OCI-LY1 (cell line): Measurements from ENCODE around the gene ACVR1B.
A peak's percentile ranks its signal among the peaks of the same experiment; 100 is the strongest.

Experiments used
- H2AFZ ChIP-seq: fragments of 200-600 bp; sonication (generic), shearing (Covaris generic); 2 replicates; pipeline ENCODE4 v1.6.0; 2014; ENCODE audit warnings: antibody characterized with exemption, mild to moderate bottlenecking, low read length
- H3F3A ChIP-seq: fragments of 200-600 bp; sonication (generic), shearing (Covaris generic); 2 replicates; pipeline ENCODE4 v1.6.0; 2014; ENCODE audit warnings: mild to moderate bottlenecking, antibody characterized with exemption, low read length, moderate library complexity; ENCODE audit not compliant: insufficient read depth
- H3K27ac ChIP-seq: fragments of 200-600 bp; sonication (generic); 2 replicates; pipeline ENCODE4 v1.5.1; 2014; ENCODE audit warnings: low read length, mixed run types, mild to moderate bottlenecking, low read depth; ENCODE audit not compliant: poor library complexity, severe bottlenecking
- H3K27me3 ChIP-seq: fragments of 200-600 bp; sonication (generic); 2 replicates; pipeline ENCODE4 v1.6.0; 2014; ENCODE audit warnings: antibody characterized with exemption, mild to moderate bottlenecking, low read length, moderate library complexity; ENCODE audit not compliant: insufficient read depth
- H3K36me3 ChIP-seq: fragments of 200-600 bp; sonication (generic); 2 replicates; pipeline ENCODE4 v1.6.1; 2014; ENCODE audit warnings: mild to moderate bottlenecking, antibody characterized with exemption, low read length, moderate library complexity, mixed read lengths; ENCODE audit not compliant: insufficient read depth
- H3K4me1 ChIP-seq: fragments of 200-600 bp; sonication (generic); 2 replicates; pipeline ENCODE4 v1.5.1; 2014; ENCODE audit warnings: mild to moderate bottlenecking, low read length, moderate library complexity; ENCODE audit not compliant: insufficient read depth, severe bottlenecking
- H3K4me2 ChIP-seq: fragments of 200-600 bp; sonication (generic), shearing (Covaris generic); 2 replicates; pipeline ENCODE4 v1.6.1; 2014; ENCODE audit warnings: low read length
- H3K4me3 ChIP-seq: fragments of 200-600 bp; sonication (generic); 2 replicates; pipeline ENCODE4 v1.5.1; 2014; ENCODE audit warnings: low read length, low read depth, mild to moderate bottlenecking, mixed read lengths; ENCODE audit not compliant: poor library complexity, severe bottlenecking
- H3K79me2 ChIP-seq: fragments of 200-600 bp; shearing (Covaris generic); 2 replicates; pipeline ENCODE4 v1.6.1; 2016; ENCODE audit warnings: mixed run types, low read length, mixed read lengths; ENCODE audit not compliant: insufficient read depth
- H3K9ac ChIP-seq: fragments of 200-600 bp; sonication (generic), shearing (Covaris generic); 2 replicates; pipeline ENCODE4 v1.6.1; 2014; ENCODE audit warnings: mild to moderate bottlenecking, low read length, mixed read lengths
- H3K9me2 ChIP-seq: fragments of 200-600 bp; sonication (generic), shearing (Covaris generic); 2 replicates; pipeline ENCODE4 v1.6.1; 2014; ENCODE audit warnings: low read depth, mild to moderate bottlenecking, low read length, mixed read lengths
- H3K9me3 ChIP-seq: fragments of 200-600 bp; shearing (Covaris generic); 2 replicates; pipeline ENCODE4 v1.6.1; 2014; ENCODE audit warnings: low read length, mixed read lengths
- H4K20me1 ChIP-seq: fragments of 200-600 bp; sonication (generic), shearing (Covaris generic); 2 replicates; pipeline ENCODE4 v1.6.0; 2016; ENCODE audit warnings: mild to moderate bottlenecking, low read length; ENCODE audit not compliant: insufficient read depth
- CTCF ChIP-seq: fragments of 200-600 bp; sonication (generic), shearing (Covaris generic); IDR thresholded peaks from 2 replicates; pipeline ENCODE4 v1.5.1; 2017; ENCODE audit warnings: mild to moderate bottlenecking, antibody characterized with exemption, low read length, moderate library complexity, mixed read lengths
- EZH2 ChIP-seq: fragments of 200-600 bp; sonication (generic), shearing (Covaris generic); IDR thresholded peaks from 2 replicates; pipeline ENCODE4 v1.8.0; 2017; ENCODE audit warnings: borderline replicate concordance, mixed run types, mild to moderate bottlenecking, antibody characterized with exemption, low read length, moderate library complexity, mixed read lengths

Gene ACVR1B

GRCh38 chr12:51922762-51923505 lies 28.6 kb upstream of the ACVR1B start:
- Histone ChIP-seq H3K36me3 (no peaks in the 10 kb centered on the region), H3K4me3 (no peak overlapping the region), H3K9me3 (no peaks in the 10 kb centered on the region), H3K79me2 (no peaks in the 10 kb centered on the region), H2AFZ (no peak overlapping the region), H3F3A (no peaks in the 10 kb centered on the region), H3K27ac (no peak overlapping the region), H3K9me2 (no peaks in the 10 kb centered on the region), H3K27me3 (no peaks in the 10 kb centered on the region), H3K4me2 (no peak overlapping the region), H3K9ac (no peak overlapping the region), H3K4me1 (no peaks in the 10 kb centered on the region), H4K20me1 (no peaks in the 10 kb centered on the region)
- no peak for TF ChIP-seq CTCF
- no peak for TF ChIP-seq EZH2

- H3K27ac ChIP-seq, result no peak overlapping the region
- H3K27me3 ChIP-seq, result no peaks in the 10 kb centered on the region
- H3K4me2 ChIP-seq, result no peak overlapping the region
- H2AFZ ChIP-seq, result no peak overlapping the region
- H3F3A ChIP-seq, result no peaks in the 10 kb centered on the region
- H3K79me2 ChIP-seq, result no peaks in the 10 kb centered on the region
- H4K20me1 ChIP-seq, result no peaks in the 10 kb centered on the region
- H3K4me3 ChIP-seq, result no peak overlapping the region
- H3K9ac ChIP-seq, result no peak overlapping the region
- H3K9me2 ChIP-seq, result no peaks in the 10 kb centered on the region
- TF ChIP-seq CTCF, result peak; percentile 69
- no peak for TF ChIP-seq EZH2
- H3K36me3 ChIP-seq, result no peaks in the 10 kb centered on the region
- H3K4me1 ChIP-seq, result no peaks in the 10 kb centered on the region
- no peaks in the 10 kb centered on the region for H3K9me3 ChIP-seq
Measured at GRCh38 chr12:51923506-51924365, 27.8 kb upstream of the ACVR1B start.

- Histone ChIP-seq H3K79me2 (no peaks in the 10 kb centered on the region), H3F3A (no peaks in the 10 kb centered on the region), H3K36me3 (no peaks in the 10 kb centered on the region), H3K27me3 (no peaks in the 10 kb centered on the region), H3K4me3 (no peak overlapping the region), H3K27ac (no peak overlapping the region), H3K4me2 (no peak overlapping the region), H2AFZ (no peak overlapping the region), H4K20me1 (no peaks in the 10 kb centered on the region), H3K9me3 (no peaks in the 10 kb centered on the region), H3K9me2 (no peaks in the 10 kb centered on the region), H3K4me1 (no peaks in the 10 kb centered on the region), H3K9ac (no peak overlapping the region)
- TF ChIP-seq EZH2 (no peak), CTCF (no peak)
Measured at GRCh38 chr12:51924551-51925319, 26.8 kb upstream of the ACVR1B start.
